ENCODE results near the gene MYO7B. TPM values are rescaled to one million over a fixed set of nuclear protein-coding genes. Genes with fewer than 3 reads are reported as not detected.

Gene MYO7B
- total RNA-seq, 1 donor from 2014 or later: 5.2 TPM

- no peaks in the 10 kb centered on the region for H3K4me1 ChIP-seq
- H3K27ac ChIP-seq: no peak overlapping the region
- no peak for ATAC-seq
- intact Hi-C loops (cut with DNase I): no loop called here
- no peaks in the 10 kb centered on the region for H3K9me3 ChIP-seq
- DNase-seq: no peak
- no peaks in the 10 kb centered on the region for H3K36me3 ChIP-seq
- TF ChIP-seq CTCF (IDR thresholded peaks at IDR 0.05): no peak
- no peak overlapping the region for H3K4me3 ChIP-seq
- peaks cover 3% of the 10 kb centered on the region for H3K27me3 ChIP-seq (ENCODE audit: low read depth)
Measured at GRCh38 chr2:127545796-127546195, 10.3 kb downstream of the MYO7B start.

GRCh38 chr2:127546797-127547196 is 11.3 kb downstream of the MYO7B start:
- Histone ChIP-seq H3K27me3 (ENCODE audit: low read depth) (peaks cover 3% of the 10 kb centered on the region), H3K4me3 (no peak overlapping the region), H3K4me1 (no peaks in the 10 kb centered on the region), H3K27ac (no peak overlapping the region), H3K9me3 (no peaks in the 10 kb centered on the region), H3K36me3 (no peaks in the 10 kb centered on the region)
- no peak for ATAC-seq
- no peak for DNase-seq
- intact Hi-C loops (cut with DNase I): no loop called here
- TF ChIP-seq CTCF (IDR thresholded peaks at IDR 0.05): no peak

- no peaks in the 10 kb centered on the region for H3K36me3 ChIP-seq
- TF ChIP-seq CTCF (IDR thresholded peaks at IDR 0.05): no peak
- H3K27me3 ChIP-seq (ENCODE audit: low read depth): peaks cover 3% of the 10 kb centered on the region
- no peaks in the 10 kb centered on the region for H3K4me1 ChIP-seq
- ATAC-seq (no peak), DNase-seq (no peak)
- H3K4me3 ChIP-seq: no peak overlapping the region
- H3K27ac ChIP-seq: no peak overlapping the region
- intact Hi-C loops (cut with DNase I): no loop called here
- H3K9me3 ChIP-seq: no peaks in the 10 kb centered on the region
Measured at GRCh38 chr2:127551221-127551930, 15.9 kb downstream of the MYO7B start.

GRCh38 chr2:127552336-127552735 is 16.9 kb downstream of the MYO7B start:
- Histone ChIP-seq H3K36me3 (no peaks in the 10 kb centered on the region), H3K4me3 (no peak overlapping the region), H3K27me3 (ENCODE audit: low read depth) (peaks cover 3% of the 10 kb centered on the region), H3K9me3 (no peaks in the 10 kb centered on the region), H3K4me1 (no peaks in the 10 kb centered on the region), H3K27ac (no peak overlapping the region)
- intact Hi-C loops (cut with DNase I): no loop called here
- TF ChIP-seq CTCF (IDR thresholded peaks at IDR 0.05): no peak
- DNase-seq (no peak), ATAC-seq (no peak)

- DNase-seq (no peak), ATAC-seq (no peak)
- no peaks in the 10 kb centered on the region for H3K4me1 ChIP-seq
- H3K9me3 ChIP-seq: no peaks in the 10 kb centered on the region
- TF ChIP-seq CTCF (IDR thresholded peaks at IDR 0.05): no peak
- no peaks in the 10 kb centered on the region for H3K36me3 ChIP-seq
- no peak overlapping the region for H3K27ac ChIP-seq
- peaks cover 3% of the 10 kb centered on the region for H3K27me3 ChIP-seq (ENCODE audit: low read depth)
- no peak overlapping the region for H3K4me3 ChIP-seq
- intact Hi-C loops (cut with DNase I): no loop called here
Measured at GRCh38 chr2:127552846-127553245, 17.4 kb downstream of the MYO7B start.
